GM12878 (cell line): ENCODE data around the gene SCG3. TPM values are rescaled to one million over a fixed set of nuclear protein-coding genes. Genes with fewer than 3 reads are reported as not detected.

Source experiments
- ATAC-seq: fragments of 200-7000 bp; cut with Tn5 transposase; 3 replicates; pipeline ENCODE4 v1.9.1; 2020; ENCODE audit warnings: mild to moderate bottlenecking, moderate library complexity
- BruUV-seq: library from RNA; stranded (reverse); fragments of 400-500 nt; replicated peaks from 2 replicates; lab custom pipeline; 2021; lab: Mats Ljungman, UMichigan
- CTCF ChIA-PET: fragments of 300-600 bp; sonication (Branson Sonifier 250); formaldehyde crosslinking; extraction: SDS; loops from one replicate; lab custom pipeline; 2021; ENCODE audit warnings: inconsistent platforms; lab: Yijun Ruan, JAX
- POLR2A ChIA-PET: fragments of 350-600 bp; formaldehyde crosslinking; extraction: SDS; loops from one replicate; lab custom pipeline; 2021; ENCODE audit warnings: inconsistent platforms; lab: Charles Lee
- RAD21 ChIA-PET: fragments of 300-600 bp; sonication (Branson Sonifier 250); formaldehyde crosslinking; loops from one replicate; lab custom pipeline; 2023; ENCODE audit warnings: antibody characterized with exemption; ENCODE audit not compliant: unreplicated experiment; lab: Charles Lee
- SMC1A ChIA-PET: fragments of 300-600 bp; sonication (Branson Sonifier 250); formaldehyde crosslinking; loops from one replicate; lab custom pipeline; 2023; ENCODE audit not compliant: unreplicated experiment, uncharacterized antibody; lab: Charles Lee
- DNase-seq: peaks from one replicate; pipeline ENCODE4 v3.0.0-alpha.2; 2011; ENCODE audit warnings: low read depth, low spot score
- FAIRE-seq: peaks from 3 replicates; lab custom pipeline; 2011; peaks lifted over from hg19 to GRCh38; lab: Jason Lieb, UNC
- H2AFZ ChIP-seq: 2 replicates; pipeline ENCODE4 v1.6.0; 2011; ENCODE audit warnings: low read depth, low read length, control low read depth; ENCODE audit not compliant: control insufficient read depth
- H3K27ac ChIP-seq: 2 replicates; pipeline ENCODE4 v1.5.1; 2011; ENCODE audit warnings: control low read depth; ENCODE audit not compliant: control insufficient read depth, insufficient read depth
- H3K27me3 ChIP-seq, 2 experiments: replicated peaks in 1 of 2; 2 replicates each; pipeline versions ENCODE4 v1.6.0 to v1.6.1; 2011; ENCODE audit warnings: low read length in 1 of 2; ENCODE audit not compliant: control insufficient read depth in 2 of 2, insufficient read depth in 2 of 2
- H3K36me3 ChIP-seq, 2 experiments: 2 replicates each; pipeline ENCODE4 v1.5.1; 2011; ENCODE audit warnings: low read length in 1 of 2; ENCODE audit not compliant: control insufficient read depth in 2 of 2, insufficient read depth in 2 of 2
- H3K4me1 ChIP-seq: 2 replicates; pipeline ENCODE4 v1.6.1; 2011; ENCODE audit warnings: mild to moderate bottlenecking, low read length, moderate library complexity, mixed read lengths; ENCODE audit not compliant: control insufficient read depth, insufficient read depth
- H3K4me2 ChIP-seq: 2 replicates; pipeline ENCODE4 v1.6.0; 2011; ENCODE audit warnings: control low read depth; ENCODE audit not compliant: control insufficient read depth, insufficient read depth
- H3K4me3 ChIP-seq: fragments of 200-600 bp; sonication (generic); 2 replicates; pipeline ENCODE4 v1.5.1; 2016
- H3K79me2 ChIP-seq: 2 replicates; pipeline ENCODE4 v1.6.0; 2011; ENCODE audit warnings: low read length; ENCODE audit not compliant: control insufficient read depth, insufficient read depth
- H3K9ac ChIP-seq: 2 replicates; pipeline ENCODE4 v1.8.0; 2011; ENCODE audit warnings: low read length, control low read depth, mixed read lengths; ENCODE audit not compliant: control insufficient read depth, insufficient read depth
- H3K9me3 ChIP-seq: replicated peaks from 3 replicates; pipeline ENCODE4 v1.5.1; 2011; ENCODE audit warnings: mild to moderate bottlenecking, low read length; ENCODE audit not compliant: control insufficient read depth, insufficient read depth
- H4K20me1 ChIP-seq: 2 replicates; pipeline ENCODE4 v1.6.0; 2011; ENCODE audit not compliant: control insufficient read depth, insufficient read depth
- MEF2A ChIP-seq: IDR thresholded peaks from 2 replicates; pipeline ENCODE4 v1.6.1; 2011; ENCODE audit warnings: low read depth, mild to moderate bottlenecking, low read length, moderate library complexity; ENCODE audit not compliant: insufficient read depth
- SMC3 ChIP-seq: IDR thresholded peaks from 2 replicates; pipeline ENCODE4 v1.6.1; 2011; ENCODE audit warnings: low read length, improper control_type of control experiment, borderline replicate concordance
- SP1 ChIP-seq: IDR thresholded peaks from one replicate; pipeline ENCODE4 v1.6.1; 2011; ENCODE audit warnings: low read depth, low read length
- WGBS: methylation state at CpG from one replicate; pipeline ENCODE4 v1.1.6; 2016; ENCODE audit warnings: low lambda C conversion rate; ENCODE audit not compliant: insufficient replicate concordance, insufficient coverage; ENCODE audit errors: missing lambda C conversion rate; 5-methylcytosine and 5-hydroxymethylcytosine counted together
- in situ Hi-C: fragments of 300-500 bp; cut with MboI; formaldehyde crosslinking; loops from 9 replicates; pipeline ENCODE4 v1.14.3; 2018; ENCODE audit warnings: mixed read lengths
- intact Hi-C: fragments of 100-400 bp; cut with micrococcal nuclease; formaldehyde crosslinking; loops from one replicate; pipeline ENCODE4 v1.14.2; 2022; ENCODE audit not compliant: unreplicated experiment
- polyA plus RNA-seq, 11 experiments: library from polyadenylated mRNA; depleted of rRNA in 4 of 11; unstranded in 6 of 11; stranded (reverse) in 5 of 11; fragments of >200 nt; fragmentation: Nextera tagmentation in 4 of 11; fragmentation: Illumina TruSeq in 1 of 11; extraction: Ambion mirVana in 4 of 11; extraction: Trizol in 1 of 11; gene quantifications; 1 replicate in 1 of 11; 2 replicates in 10 of 11; pipeline versions ENCODE4 v1.2.1 to v1.2.3, GENCODE V29; 2011 to 2016; ENCODE audit warnings: inconsistent platforms in 2 of 11, missing spikeins in 2 of 11, low read depth in 1 of 11
- total RNA-seq, 4 experiments: library from RNA; depleted of rRNA in 3 of 4; stranded (reverse); fragments of >200 nt in 3 of 4; fragmentation: Illumina TruSeq in 1 of 4; extraction: Trizol in 1 of 4; gene quantifications; 2 replicates each; pipeline versions ENCODE4 v1.2.1 to v1.2.3, GENCODE V29; 2013 to 2021
- TF ChIP-seq, protein P1 (sequence below): fragments of 450-650 bp; IDR thresholded peaks from 2 replicates; pipeline ENCODE4 v1.6.1; 2016; ENCODE audit warnings: mild to moderate bottlenecking
- TF ChIP-seq, protein P2 (sequence below): fragments of 150-350 bp; IDR thresholded peaks from 2 replicates; pipeline ENCODE4 v1.6.1; 2016; ENCODE audit warnings: low read depth, low read length

The SCG3 gene
- total and polyA plus RNA-seq, 10 of the 15 experiments (the other 5 are each of a cell fraction or from before 2014, with no cell fraction given): 0.03 to 0.15 (median 0.04) TPM; not detected in 7

DNA sequence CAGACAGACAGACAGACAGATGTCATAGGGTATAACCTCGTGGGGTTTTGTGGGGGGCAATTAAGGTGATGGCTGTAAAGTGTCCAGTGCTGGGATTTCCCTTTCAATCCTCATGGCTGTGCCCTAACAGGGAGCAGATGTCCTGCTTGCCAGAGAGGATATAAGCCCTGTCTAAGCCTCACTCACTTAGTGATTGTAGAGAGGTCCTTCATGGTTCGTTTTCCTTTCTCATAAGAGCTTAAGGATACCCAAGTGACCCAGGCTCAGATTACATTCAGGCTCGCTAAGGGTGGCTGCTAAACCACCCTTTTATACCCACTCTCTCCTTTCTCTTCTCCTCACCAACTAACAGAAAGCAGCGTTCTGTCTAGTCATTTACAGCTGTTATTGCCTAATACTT, 36.9 kb downstream of the SCG3 start:
- H3K4me1 ChIP-seq: no peaks in the 10 kb centered on the region
- H2AFZ ChIP-seq: no peak overlapping the region
- ATAC-seq (no peak), DNase-seq (no peak), FAIRE-seq (no peak)
- SMC1A ChIA-PET: no interaction called here
- no peaks in the 10 kb centered on the region for H3K27me3 ChIP-seq
- BruUV-seq: no TSS peak
- in situ Hi-C loops: no loop called here
- no peak overlapping the region for H3K4me2 ChIP-seq
- no peak overlapping the region for H3K4me3 ChIP-seq
- no peaks in the 10 kb centered on the region for H3K9me3 ChIP-seq
- POLR2A ChIA-PET: no interaction called here
- intact Hi-C loops: loop anchor here (5.0 kb wide), 1 partner anchor 36 kb away; the partner anchor contains the start of gene SCG3
- no peak overlapping the region for H3K9ac ChIP-seq
- no peak for TF ChIP-seq MEF2A
- TF ChIP-seq, protein P1, sequence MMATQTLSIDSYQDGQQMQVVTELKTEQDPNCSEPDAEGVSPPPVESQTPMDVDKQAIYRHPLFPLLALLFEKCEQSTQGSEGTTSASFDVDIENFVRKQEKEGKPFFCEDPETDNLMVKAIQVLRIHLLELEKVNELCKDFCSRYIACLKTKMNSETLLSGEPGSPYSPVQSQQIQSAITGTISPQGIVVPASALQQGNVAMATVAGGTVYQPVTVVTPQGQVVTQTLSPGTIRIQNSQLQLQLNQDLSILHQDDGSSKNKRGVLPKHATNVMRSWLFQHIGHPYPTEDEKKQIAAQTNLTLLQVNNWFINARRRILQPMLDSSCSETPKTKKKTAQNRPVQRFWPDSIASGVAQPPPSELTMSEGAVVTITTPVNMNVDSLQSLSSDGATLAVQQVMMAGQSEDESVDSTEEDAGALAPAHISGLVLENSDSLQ: no peak
- no peak for TF ChIP-seq SMC3
- no peak for TF ChIP-seq SP1
- TF ChIP-seq, protein P2, sequence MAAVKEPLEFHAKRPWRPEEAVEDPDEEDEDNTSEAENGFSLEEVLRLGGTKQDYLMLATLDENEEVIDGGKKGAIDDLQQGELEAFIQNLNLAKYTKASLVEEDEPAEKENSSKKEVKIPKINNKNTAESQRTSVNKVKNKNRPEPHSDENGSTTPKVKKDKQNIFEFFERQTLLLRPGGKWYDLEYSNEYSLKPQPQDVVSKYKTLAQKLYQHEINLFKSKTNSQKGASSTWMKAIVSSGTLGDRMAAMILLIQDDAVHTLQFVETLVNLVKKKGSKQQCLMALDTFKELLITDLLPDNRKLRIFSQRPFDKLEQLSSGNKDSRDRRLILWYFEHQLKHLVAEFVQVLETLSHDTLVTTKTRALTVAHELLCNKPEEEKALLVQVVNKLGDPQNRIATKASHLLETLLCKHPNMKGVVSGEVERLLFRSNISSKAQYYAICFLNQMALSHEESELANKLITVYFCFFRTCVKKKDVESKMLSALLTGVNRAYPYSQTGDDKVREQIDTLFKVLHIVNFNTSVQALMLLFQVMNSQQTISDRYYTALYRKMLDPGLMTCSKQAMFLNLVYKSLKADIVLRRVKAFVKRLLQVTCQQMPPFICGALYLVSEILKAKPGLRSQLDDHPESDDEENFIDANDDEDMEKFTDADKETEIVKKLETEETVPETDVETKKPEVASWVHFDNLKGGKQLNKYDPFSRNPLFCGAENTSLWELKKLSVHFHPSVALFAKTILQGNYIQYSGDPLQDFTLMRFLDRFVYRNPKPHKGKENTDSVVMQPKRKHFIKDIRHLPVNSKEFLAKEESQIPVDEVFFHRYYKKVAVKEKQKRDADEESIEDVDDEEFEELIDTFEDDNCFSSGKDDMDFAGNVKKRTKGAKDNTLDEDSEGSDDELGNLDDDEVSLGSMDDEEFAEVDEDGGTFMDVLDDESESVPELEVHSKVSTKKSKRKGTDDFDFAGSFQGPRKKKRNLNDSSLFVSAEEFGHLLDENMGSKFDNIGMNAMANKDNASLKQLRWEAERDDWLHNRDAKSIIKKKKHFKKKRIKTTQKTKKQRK: no peak
- no peaks in the 10 kb centered on the region for H4K20me1 ChIP-seq
- peaks cover 0 to 9% of the 10 kb centered on the region in 2 experiments; a peak in 3 of 4 replicates for H3K36me3 ChIP-seq
- H3K79me2 ChIP-seq: peaks cover under 1% of the 10 kb centered on the region; the same call in 1 of the 2 replicates
- RAD21 ChIA-PET: no interaction called here
- no peak overlapping the region for H3K27ac ChIP-seq
- CTCF ChIA-PET: no interaction called here
- 72% methylated on average over 4 of the region's 4 CpGs for WGBS
